Amniotic stem cell (primary cell): ENCODE measurements around the gene IMMP2L.

ENCODE experiments used
- DNase-seq: peaks from one replicate; lab custom pipeline; 2025; lab: John Stamatoyannopoulos, UW

The IMMP2L gene

DNA sequence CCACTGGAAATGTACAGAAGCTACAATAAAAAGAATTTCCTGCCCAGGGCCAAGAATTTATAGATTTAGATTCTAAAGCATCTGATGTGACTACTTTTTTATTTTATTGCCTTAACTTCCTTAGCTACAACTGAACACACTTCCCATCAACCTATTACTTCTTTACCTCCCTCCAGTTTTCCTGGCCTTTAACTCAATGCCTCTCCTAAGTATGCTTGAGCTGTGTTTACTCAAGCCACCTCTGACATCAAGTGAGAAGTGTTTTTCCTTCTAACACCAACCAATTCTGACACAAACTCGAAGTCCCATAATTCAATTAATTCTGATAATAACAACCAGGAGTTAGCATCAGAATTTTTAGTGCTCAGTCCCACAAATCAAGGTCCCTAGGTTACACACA is 170.0 kb downstream of the IMMP2L start:
- DNase-seq = no peak

DNA sequence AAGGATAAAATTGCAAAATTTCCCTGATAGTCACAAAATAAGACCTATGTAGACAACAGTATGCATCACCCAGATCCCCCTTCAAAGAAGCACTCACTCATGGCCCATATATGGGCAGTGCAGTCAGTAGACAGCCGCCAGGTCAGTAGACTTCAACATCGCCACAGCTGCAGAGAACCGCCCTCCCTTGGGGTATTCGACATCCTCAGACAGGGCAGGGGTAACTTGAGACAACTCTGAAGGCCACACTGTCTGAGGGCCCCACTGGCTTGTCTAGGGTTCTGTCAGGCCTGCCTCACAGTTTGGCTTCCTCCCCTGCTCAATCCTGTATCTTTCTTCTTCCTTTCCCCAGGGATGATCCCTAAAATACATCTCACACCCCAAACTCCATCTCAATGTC is 172.3 kb downstream of the IMMP2L start:
- no peak for DNase-seq

DNA sequence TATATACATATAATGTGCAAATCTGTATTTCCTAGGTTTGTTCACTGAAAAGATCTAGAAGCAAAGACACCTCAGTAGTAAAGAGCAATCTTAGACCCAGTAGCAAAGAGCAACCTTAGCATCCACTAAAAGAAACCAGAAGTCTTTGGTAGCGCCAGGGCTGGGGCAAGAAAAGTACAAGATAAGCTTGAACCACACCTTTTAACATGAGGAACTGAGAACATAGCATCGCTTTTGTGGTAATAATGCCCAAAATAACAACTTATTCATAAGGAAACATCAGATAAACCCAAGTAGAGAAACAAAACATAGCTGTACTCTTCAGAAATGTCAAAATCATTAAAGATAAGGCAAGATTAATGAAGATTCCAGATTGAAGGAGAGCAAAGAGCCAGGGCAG is 173.4 kb downstream of the IMMP2L start:
- no peak for DNase-seq

DNA sequence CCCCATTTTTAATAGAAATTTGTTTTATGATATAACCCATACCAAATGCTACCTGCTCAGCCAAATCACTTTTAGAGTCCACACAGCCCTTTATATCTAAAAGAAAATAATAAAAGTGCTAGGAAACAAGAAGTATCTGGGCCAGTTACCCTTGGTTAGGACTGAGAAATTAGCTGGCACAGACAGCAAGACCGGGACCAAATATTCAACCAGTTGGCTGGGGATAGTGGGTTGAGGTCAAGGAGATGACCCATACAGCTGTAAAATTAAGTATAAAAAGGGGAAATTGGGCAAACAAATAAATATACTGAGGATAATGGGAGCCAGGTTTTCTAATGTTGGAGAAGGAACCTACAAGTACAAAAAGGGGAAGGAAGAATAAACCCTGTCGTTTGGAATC is 174.3 kb downstream of the IMMP2L start:
- DNase-seq = no peak

DNA sequence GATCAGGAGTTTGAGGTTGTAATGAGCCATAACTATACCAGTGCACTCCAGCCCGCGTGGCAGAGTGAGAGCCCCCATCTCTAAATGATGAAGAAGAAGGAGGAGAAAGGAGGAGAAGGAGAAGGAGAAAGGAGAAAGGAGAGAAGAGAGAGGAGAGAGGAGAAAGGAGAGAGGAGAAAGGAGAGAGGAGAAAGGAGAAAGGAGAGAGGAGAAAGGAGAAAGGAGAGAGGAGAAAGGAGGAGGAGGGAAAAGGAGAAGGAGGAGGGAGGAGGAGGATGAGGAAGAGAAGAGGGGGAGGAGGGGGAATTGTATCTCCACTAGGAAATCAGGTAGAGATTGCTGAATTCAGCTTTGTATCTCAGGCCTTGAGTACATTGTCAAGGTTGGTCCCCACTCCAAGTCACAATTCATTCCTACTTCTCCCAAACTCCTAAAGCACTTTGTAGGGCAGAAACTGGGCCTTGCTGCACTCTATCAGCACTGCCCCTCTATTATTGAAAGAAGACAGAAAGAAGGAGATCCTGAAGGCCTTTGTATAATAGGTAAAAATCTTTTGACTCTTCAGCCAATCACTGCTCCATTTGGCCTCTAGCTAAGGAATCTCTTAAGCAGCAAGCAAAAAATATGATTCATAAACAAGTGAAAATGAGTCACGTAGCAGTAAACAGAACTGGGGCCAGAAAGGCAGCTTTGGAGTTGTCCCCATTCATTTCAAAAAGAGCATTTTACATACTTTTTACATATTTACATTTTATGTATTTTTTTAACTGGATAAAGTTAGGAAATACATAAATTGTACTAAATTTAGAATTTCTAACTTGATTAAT is 178.0 kb downstream of the IMMP2L start:
- peak; percentile 5 for DNase-seq

DNA sequence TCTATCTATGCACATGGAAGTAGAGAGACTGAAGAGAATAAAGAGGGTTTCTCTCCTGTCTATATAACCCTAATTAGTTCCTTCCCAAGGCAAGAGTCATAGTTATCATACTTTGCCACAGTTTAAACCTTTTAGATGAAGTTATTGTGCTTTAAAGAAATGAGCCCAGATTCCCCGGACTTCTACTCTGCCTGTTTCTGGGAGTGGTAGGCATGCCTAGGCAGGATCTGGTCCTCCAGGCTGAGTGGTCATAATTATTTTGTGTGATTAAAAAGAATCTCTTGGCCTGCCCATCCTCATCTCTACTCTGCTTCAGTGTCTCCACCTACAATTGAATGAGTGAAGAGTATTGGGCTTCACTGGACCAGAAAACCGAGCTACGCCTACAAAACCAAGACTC is 179.2 kb downstream of the IMMP2L start:
- DNase-seq = no peak

DNA sequence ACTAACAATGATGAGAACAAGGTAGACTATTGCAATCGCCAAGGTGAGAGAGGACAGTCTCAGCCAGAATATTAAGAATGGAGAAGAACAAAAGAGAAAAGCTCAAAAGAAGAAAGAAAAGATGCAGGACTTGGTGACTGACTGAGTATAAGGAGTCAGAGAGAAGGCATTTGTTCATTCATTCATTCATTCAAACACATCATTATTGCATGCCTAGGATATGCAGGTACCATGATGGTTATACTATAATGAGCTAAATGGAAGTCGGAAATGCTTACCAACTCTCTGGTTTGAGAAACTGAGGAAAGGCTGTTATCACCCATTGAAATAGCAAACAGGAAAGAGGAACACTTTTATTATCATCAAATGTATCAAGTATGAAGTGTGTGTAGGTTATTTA is 180.7 kb downstream of the IMMP2L start:
- no peak for DNase-seq

DNA sequence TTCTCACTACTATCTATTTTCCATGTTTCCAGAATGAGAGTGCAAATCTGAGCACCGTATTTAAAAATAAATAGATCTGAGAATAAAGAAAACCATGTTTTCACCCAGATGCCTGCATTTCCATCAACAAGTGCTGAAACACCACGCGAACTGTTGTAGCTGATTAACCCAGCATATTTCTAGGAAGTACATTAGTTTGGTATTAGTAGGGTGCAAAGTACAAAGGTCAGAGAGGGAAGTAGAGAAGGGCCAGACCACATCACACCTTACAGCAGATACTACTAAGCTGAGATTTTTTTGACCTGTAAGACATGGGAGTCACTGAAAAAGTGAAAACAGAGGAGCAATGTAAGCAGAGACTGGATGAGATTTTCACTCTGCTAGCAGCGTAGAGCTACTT is 181.3 kb downstream of the IMMP2L start:
- no peak for DNase-seq

DNA sequence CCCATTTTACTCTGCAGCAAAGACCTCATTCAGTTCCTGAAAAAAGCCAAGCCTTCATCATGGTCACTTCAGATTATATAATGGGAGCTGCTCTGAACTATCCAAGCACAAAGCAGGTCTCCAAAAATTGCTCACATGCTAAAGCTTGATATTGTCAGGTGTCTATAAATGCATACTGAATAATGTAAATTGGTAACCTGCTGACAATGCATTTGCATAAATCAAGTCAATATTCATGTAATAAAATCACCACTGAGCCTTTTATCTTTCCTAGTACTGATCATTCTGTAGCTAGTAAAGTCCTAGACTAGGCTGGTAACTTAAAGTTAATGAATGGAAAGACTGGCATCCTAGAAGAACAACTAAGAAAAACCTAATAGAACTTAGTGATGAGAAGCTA is 188.3 kb downstream of the IMMP2L start:
- no peak for DNase-seq

DNA sequence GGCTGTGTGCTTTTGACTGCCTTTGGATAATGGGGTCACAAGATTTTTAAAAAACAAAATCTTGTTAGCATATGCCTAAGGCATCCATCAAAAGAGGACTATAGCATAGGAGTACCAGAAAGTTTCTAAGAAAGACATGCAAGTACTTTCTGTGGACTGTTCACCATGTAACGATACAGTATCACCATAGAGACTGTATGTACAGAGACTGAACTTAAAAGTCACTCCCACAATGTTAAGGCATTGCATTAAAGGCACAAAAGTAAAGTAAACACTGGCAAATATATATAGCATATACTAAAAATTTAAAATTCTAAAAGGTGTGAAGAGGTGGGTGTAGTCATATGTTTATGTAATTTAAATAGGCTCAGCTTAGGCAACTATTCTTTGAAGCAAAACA is 190.9 kb downstream of the IMMP2L start:
- no peak for DNase-seq

DNA sequence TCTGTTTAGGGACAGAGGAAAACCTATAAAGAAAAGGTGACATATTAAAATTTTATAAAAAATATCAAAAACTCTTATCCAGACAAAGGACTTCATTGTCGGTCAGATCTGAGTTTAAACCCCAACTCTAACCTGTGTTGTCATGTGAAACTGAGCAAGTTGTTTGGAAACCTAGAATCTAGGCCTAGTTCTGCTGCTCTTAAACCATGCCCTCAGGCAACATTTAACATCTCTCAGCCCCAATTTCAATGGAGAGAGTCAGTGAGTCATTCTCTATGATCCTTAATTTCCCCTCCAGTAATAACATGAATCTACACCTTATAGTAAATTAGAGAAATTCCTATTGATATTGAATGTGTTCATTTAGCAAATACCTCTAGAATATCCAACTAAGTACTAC is 192.3 kb downstream of the IMMP2L start:
- no peak for DNase-seq

DNA sequence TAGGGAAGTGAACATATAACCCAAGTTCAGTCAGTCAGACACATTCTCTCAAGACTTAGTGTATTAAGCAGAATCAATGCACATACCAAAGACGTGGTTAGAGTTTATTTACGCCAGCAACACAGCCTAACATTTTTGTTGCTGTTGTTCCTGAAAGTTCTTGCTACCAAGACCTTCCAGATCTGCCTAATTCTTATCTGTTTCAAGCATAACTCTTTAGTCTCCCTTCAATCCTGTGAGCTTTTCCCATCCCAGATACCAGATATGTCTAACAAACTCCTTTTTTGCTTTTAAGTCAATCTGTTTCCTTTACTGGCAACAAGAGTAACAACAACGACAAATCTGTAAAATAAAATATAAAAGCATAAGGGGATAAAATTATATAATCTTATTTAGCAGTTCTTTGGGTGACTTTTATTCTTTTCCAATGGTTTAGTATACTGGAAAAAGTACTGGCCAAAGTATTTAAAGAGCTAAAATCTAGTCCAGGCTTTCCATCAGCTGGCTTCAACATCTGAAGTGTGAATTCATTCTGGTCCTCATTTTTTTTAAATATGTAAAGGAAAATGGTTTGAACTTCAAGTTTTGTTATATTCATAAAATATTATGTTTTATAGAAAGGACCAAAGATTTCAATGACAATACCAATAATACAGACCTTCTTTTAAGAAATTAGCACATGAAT is 193.8 kb downstream of the IMMP2L start:
- no peak for DNase-seq

DNA sequence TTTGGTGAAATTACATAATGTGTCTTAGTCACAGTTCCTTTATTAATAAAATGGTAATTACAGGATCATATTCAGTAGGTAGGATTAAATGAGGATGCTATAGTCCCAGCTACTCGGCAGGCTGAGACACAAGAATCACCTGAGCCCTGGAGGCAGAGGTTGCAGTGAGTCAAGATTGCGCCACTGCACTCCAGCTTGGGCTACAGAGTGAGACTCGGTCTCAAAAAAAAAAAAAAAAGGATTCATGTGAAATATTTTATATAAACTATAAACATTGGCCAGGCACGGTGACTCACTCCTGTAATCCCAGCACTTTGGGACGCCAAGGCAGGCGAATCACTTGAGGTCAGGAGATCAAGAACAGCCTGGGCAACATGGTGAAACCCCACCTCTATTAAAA is 197.9 kb downstream of the IMMP2L start:
- DNase-seq = peak; percentile 31

DNA sequence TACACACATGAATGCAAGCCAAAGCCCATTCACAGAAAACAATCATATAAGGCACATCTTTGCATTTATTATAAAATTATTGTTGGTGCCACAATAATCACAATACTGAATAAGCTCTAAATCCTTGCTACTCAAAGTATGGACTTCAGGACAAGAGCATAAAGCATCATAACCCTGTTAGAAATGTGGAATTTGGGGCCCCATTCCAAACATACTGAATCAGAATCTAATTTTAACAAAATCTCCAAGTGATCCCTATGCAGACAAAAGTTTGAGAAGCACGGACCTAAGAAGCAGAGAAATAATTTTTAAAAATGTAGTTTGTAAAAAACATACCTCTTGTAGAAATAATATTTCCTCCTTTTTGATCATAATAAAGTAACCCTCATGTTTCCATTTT is 199.2 kb downstream of the IMMP2L start:
- DNase-seq = peak; percentile 3

DNA sequence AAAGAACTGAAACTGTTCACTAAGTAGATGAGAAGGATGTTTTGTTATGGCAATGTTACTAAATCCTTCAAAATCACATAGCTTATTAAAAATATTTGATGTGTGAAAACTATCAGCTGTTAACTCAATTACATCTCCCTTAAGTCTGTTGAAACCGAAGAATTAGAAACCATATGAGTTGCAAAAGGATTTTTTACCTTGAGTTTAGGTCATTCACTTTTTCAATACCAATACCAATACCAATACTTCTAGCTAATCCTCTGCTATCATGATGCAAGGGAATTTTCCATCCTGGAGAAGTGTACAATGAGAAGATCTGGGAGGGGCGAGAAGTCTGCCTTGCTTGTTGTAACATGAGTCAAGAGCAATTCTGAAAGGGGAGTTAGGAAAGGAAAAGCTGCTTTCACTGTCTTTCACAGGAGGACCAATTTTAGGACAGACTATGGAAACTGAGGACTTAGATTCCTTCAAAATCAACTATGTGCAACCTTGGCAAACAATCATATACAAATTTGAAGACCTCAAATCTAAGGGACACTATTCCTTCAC is 199.7 kb downstream of the IMMP2L start:
- no peak for DNase-seq

DNA sequence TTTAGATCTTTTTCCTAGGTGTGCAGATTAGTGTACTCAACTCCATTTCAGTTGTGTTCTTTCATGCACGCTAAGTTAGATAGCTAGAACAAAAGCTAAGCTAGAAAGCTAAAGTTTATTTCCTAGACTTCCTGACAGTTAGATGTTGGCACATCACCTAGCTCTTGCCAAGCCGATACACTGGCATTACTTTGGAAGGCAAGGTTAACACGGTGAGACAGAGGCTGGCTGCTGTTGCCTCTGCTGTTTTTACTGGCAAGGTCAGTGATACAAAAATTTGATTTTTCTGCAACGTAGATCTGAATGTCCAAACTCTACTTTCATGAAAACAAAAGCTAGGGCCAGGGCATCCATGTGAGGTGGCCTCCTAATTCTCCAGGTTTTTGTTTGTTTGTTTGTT is 203.4 kb downstream of the IMMP2L start:
- DNase-seq = no peak

DNA sequence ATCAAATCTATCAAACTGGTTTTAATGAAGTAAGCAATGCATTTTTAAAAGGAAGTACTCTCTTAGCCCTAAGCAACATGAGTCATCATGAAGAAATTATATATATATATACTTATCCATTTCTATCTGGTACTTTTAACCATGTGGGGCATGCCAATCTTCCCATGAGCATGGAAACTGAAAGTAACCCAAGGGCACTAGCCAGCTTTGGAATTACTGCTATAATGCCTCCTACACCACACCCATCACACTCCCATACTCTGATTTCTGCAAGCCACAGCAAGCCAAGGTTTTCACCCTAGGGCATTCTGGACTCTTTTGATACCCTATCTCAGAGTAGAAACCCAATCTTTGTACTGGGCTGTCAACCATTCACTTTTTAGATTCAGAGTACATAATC is 204.6 kb downstream of the IMMP2L start:
- peak; percentile 14 for DNase-seq

DNA sequence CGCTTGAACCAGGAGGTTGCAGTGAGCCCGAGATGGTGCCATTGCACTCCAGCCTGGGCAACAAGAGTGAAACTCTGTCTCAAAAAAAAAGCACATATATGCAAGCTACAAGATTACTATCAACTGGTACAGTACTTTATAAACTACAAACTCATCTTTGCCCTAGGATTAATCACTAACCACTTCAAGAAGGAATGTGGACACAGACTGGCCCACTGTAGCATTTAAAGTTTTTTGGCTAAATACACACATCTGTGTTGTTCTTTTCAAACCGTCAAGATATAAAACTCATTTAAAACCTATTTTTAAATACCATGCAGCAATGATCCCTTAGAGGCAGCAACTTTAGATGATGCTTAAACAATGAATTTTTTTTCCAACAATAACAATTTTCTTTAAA is 205.4 kb downstream of the IMMP2L start:
- no peak for DNase-seq

DNA sequence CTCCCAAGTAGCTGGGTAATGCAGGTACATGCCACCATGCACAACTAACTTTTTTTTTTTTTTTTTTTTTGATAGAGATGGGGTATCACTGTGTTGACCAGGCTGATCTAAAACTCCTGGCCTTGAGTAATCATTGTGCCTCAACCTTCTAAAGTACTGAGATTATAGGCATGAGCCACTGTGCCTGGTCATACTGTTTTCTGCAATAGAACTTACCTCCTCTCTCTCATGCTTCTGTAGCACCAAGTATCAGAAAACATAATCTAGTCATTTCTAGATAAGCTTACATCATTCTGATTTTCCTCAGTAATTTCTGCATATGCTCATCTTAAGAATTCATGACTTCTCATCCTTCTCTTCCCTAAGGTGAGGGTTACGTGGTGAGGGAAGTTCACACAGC is 210.0 kb downstream of the IMMP2L start:
- DNase-seq = no peak

DNA sequence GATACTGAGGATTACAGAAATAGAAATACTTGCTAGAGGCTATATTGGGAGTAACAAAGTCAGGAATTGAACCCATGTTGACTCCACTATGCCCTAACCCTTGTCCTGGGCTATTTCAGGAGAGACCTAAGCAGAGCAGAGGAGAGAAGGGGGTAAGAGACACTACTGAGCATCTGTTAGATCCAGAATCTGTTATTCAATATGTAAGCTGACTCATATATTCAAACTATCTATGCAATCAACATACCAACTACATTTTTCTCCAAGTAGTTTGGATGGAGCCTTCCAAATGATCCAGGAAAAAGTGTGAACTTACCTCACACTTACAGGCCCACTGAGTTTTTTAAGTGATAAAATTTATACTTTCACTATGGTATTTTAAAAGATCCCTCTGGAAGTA is 216.1 kb downstream of the IMMP2L start:
- no peak for DNase-seq

DNA sequence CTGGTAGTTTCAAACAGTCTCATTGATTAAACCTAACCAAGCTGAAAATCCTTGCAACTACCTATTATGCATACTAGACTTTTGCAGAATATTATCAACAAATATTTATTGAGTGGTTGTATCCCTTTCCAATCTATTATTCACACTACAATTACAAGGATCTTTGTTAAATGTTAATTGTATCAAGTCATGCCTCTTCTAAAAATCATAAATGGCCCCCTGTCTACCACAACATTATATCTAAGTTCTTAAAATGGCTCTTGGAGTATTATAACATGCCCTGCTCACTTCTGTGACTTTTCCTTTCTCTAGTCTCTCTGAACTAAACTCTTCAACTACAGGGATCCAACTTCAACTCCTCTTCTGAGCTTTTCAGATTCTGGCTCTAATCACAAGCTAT is 219.3 kb downstream of the IMMP2L start:
- no peak for DNase-seq

DNA sequence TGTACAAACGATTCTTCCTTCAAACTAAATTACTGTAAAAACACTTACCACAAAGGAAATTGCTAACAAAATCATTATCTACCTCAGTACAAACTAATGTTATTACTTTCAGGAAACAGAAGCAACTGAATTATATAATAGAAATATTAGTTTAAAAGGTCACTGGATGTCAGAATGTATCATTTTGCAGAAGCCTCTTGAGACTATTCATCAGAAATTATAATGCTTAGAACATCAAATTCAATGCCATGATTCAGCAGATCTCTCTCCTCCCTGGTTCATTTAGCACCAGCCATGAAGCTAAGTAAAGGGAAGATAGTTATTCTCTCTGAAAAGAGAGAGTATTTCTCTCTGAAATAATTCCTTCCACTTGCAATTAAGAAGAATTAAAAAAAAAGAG is 223.3 kb downstream of the IMMP2L start:
- DNase-seq = no peak

DNA sequence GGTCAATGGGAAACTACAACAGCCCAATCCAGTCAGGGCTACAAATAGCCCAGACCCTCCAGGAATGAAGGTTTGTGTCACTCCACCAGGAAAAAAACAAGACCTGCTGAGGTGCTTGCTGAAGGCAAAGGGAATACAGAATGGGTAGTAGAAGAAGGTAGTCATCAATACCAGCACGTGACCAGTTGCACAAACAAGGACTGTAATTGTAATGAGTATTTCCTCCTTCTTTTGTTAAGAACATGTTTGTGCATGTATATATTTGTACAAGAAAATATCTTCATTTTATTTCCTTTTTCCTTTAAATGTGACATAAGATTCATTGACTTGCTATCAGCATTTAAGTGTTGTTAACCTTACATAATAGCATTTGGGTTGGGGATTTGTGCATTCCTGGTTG is 229.3 kb downstream of the IMMP2L start:
- no peak for DNase-seq

DNA sequence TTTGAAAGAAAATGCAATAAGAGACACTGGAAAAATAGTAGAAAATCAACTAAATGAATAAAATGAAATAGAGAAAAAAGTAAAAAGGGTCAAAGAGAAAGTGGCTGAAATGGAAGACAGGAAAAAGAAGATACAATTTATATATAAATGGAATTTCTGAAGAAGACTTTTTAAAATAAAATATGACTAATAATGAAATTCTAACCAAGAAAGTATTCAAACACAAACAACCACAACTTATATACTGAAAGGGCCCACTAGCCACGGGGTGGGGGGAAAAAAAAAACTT is 232.1 kb downstream of the IMMP2L start:
- no peak for DNase-seq
